HCT116 (cell line): ENCODE results near the gene PFN3. TPM values are rescaled to one million over a fixed set of nuclear protein-coding genes. Genes with fewer than 3 reads are reported as not detected.

Experiments used
- ATAC-seq: fragments of 200-7000 bp; cut with Tn5 transposase; 2 replicates; pipeline ENCODE4 v1.9.1; 2020; ENCODE audit warnings: mild to moderate bottlenecking, moderate library complexity
- BruUV-seq: library from RNA; stranded (reverse); fragments of 400-500 nt; replicated peaks from 2 replicates; lab custom pipeline; 2021; lab: Mats Ljungman, UMichigan
- CTCF ChIA-PET: fragments of 300-600 bp; sonication (Branson Sonifier 250); formaldehyde crosslinking; loops from one replicate; lab custom pipeline; 2021; ENCODE audit warnings: antibody characterized with exemption; lab: Charles Lee
- POLR2A ChIA-PET: fragments of 300-600, 350-600 bp; sonication (Branson Sonifier 250); formaldehyde crosslinking; loops from one replicate; lab custom pipeline; 2021; ENCODE audit warnings: antibody characterized with exemption; lab: Charles Lee
- RAD21 ChIA-PET, 2 experiments: fragments of 300-600 bp; sonication (Branson Sonifier 250); formaldehyde crosslinking; loops; one replicate each; lab custom pipeline; 2023; ENCODE audit warnings: low total read pairs in 2 of 2; ENCODE audit not compliant: uncharacterized antibody in 2 of 2, unreplicated experiment in 2 of 2, low non-redundant PET in 1 of 2; lab: Charles Lee
- DNase-seq: peaks from one replicate; pipeline ENCODE4 v3.0.0-alpha.2; 2010; ENCODE audit warnings: low read depth, low spot score
- H2AFZ ChIP-seq: fragments of 200-600 bp; shearing (Covaris generic), sonication (generic); 2 replicates; pipeline ENCODE4 v1.6.1; 2017; ENCODE audit warnings: low read depth, mixed run types, mixed read lengths, antibody characterized with exemption, low read length; ENCODE audit not compliant: poor library complexity, severe bottlenecking
- H3K27ac ChIP-seq: 2 replicates; pipeline ENCODE4 v1.5.1; 2012; ENCODE audit warnings: low read depth, low read length
- H3K27me3 ChIP-seq: fragments of 200-600 bp; sonication (generic); 2 replicates; pipeline ENCODE4 v1.6.1; 2016; ENCODE audit warnings: mixed run types, low read length, mixed read lengths; ENCODE audit not compliant: insufficient read depth
- H3K36me3 ChIP-seq, 2 experiments: fragments of 200-500 bp in 1 of 2; fragments of 200-600 bp in 1 of 2; sonication (Bioruptor generic) in 1 of 2; sonication (generic) in 1 of 2; 2 replicates each; pipeline versions ENCODE4 v1.5.1 to v1.6.1; 2014 to 2016; ENCODE audit warnings: low read length in 2 of 2, inconsistent platforms in 1 of 2, mixed read lengths in 1 of 2, mixed run types in 1 of 2; ENCODE audit not compliant: insufficient read depth in 2 of 2, control insufficient read depth in 1 of 2
- H3K4me1 ChIP-seq, 2 experiments: fragments of 200-600 bp in 1 of 2; sonication (generic) in 1 of 2; 2 replicates each; pipeline versions ENCODE4 v1.5.1 to v1.6.1; 2012 to 2017; ENCODE audit warnings: low read length in 2 of 2, inconsistent platforms in 1 of 2, mild to moderate bottlenecking in 1 of 2, mixed read lengths in 1 of 2, mixed run types in 1 of 2, moderate library complexity in 1 of 2; ENCODE audit not compliant: insufficient read depth in 2 of 2, control insufficient read depth in 1 of 2
- H3K4me2 ChIP-seq: fragments of 200-600 bp; sonication (generic); 2 replicates; pipeline ENCODE4 v1.6.1; 2017; ENCODE audit warnings: mixed run types, low read length, mixed read lengths
- H3K4me3 ChIP-seq, 2 experiments: fragments of 200-600 bp in 1 of 2; sonication (generic) in 1 of 2; replicated peaks in 1 of 2; 2 replicates each; pipeline ENCODE4 v1.5.1; 2011 to 2016; ENCODE audit warnings: low read length in 2 of 2, control low read depth in 1 of 2, low read depth in 1 of 2, mild to moderate bottlenecking in 1 of 2, mixed read lengths in 1 of 2, mixed run types in 1 of 2
- H3K79me2 ChIP-seq: fragments of 200-600 bp; sonication (generic); 2 replicates; pipeline ENCODE4 v1.6.1; 2017; ENCODE audit warnings: mild to moderate bottlenecking, mixed run types, low read length, moderate library complexity, mixed read lengths; ENCODE audit not compliant: insufficient read depth
- H3K9ac ChIP-seq: fragments of 200-600 bp; sonication (generic); 2 replicates; pipeline ENCODE4 v1.6.1; 2016; ENCODE audit warnings: low read length, mixed read lengths
- H3K9me2 ChIP-seq: fragments of 200-600 bp; sonication (generic), shearing (Covaris generic); 2 replicates; pipeline ENCODE4 v1.6.1; 2017; ENCODE audit warnings: mixed run types, mild to moderate bottlenecking, moderate library complexity; ENCODE audit not compliant: insufficient read depth
- H3K9me3 ChIP-seq, 2 experiments: fragments of 200-500 bp in 1 of 2; fragments of 200-600 bp in 1 of 2; sonication (Bioruptor generic) in 1 of 2; sonication (generic) in 1 of 2; 2 replicates each; pipeline ENCODE4 v1.6.1; 2014 to 2017; ENCODE audit warnings: low read length in 2 of 2, mixed read lengths in 2 of 2, inconsistent platforms in 1 of 2, low read depth in 1 of 2, mild to moderate bottlenecking in 1 of 2, mixed run types in 1 of 2, moderate library complexity in 1 of 2; ENCODE audit not compliant: control insufficient read depth in 1 of 2, insufficient read depth in 1 of 2
- H4K20me1 ChIP-seq: fragments of 200-600 bp; sonication (generic), shearing (Covaris generic); 2 replicates; pipeline ENCODE4 v1.6.1; 2017; ENCODE audit warnings: mixed run types, mild to moderate bottlenecking, moderate library complexity; ENCODE audit not compliant: insufficient read depth
- CBX3 ChIP-seq: IDR thresholded peaks from 2 replicates; pipeline ENCODE4 v1.6.1; 2012; ENCODE audit warnings: low read depth
- CTCF ChIP-seq, 3 experiments: fragments of 200-600 bp in 1 of 3; sonication (generic) in 1 of 3; IDR thresholded peaks in 2 of 3; conservative IDR thresholded peaks in 1 of 3; 2 replicates each; pipeline ENCODE4 v1.5.1; 2012 to 2017; ENCODE audit warnings: low read depth in 2 of 3, low read length in 2 of 3, antibody characterized with exemption in 1 of 3, borderline replicate concordance in 1 of 3, control low read depth in 1 of 3, mild to moderate bottlenecking in 1 of 3, mixed read lengths in 1 of 3, mixed run types in 1 of 3, moderate library complexity in 1 of 3; ENCODE audit not compliant: insufficient read depth in 1 of 3
- EGR1 ChIP-seq: IDR thresholded peaks from 2 replicates; pipeline ENCODE4 v1.6.1; 2012; ENCODE audit warnings: low read depth
- ELF1 ChIP-seq: IDR thresholded peaks from 2 replicates; pipeline ENCODE4 v1.6.1; 2012; ENCODE audit warnings: low read depth, borderline replicate concordance
- EZH2 ChIP-seq: fragments of 200-600 bp; sonication (generic); IDR thresholded peaks from 2 replicates; pipeline ENCODE4 v1.6.1; 2017; ENCODE audit warnings: antibody characterized with exemption, mixed run types
- EZH2phosphoT487 ChIP-seq: fragments of 200-600 bp; IDR thresholded peaks from 2 replicates; pipeline ENCODE4 v1.6.1; 2018; ENCODE audit warnings: antibody characterized with exemption, borderline replicate concordance
- JUND ChIP-seq: IDR thresholded peaks from 2 replicates; pipeline ENCODE4 v1.6.1; 2012
- RAD21 ChIP-seq: IDR thresholded peaks from 2 replicates; pipeline ENCODE4 v1.6.1; 2012; ENCODE audit warnings: low read depth, mild to moderate bottlenecking
- SIN3A ChIP-seq: IDR thresholded peaks from 2 replicates; pipeline ENCODE4 v1.6.1; 2012; ENCODE audit warnings: low read depth
- SRF ChIP-seq: IDR thresholded peaks from 2 replicates; pipeline ENCODE4 v1.6.1; 2012; ENCODE audit warnings: low read depth
- TCF7L2 ChIP-seq: IDR thresholded peaks from 2 replicates; pipeline ENCODE4 v1.7.0; 2011; ENCODE audit warnings: borderline replicate concordance, inconsistent platforms; ENCODE audit not compliant: insufficient read depth, insufficient read length; ENCODE audit errors: extremely low read depth
- ZFX ChIP-seq: fragments of 450-650 bp; IDR thresholded peaks from 2 replicates; pipeline ENCODE4 v1.6.1; 2017
- ZNF274 ChIP-seq: fragments of 200-500 bp; sonication (Bioruptor generic); IDR thresholded peaks from 2 replicates; pipeline ENCODE4 v1.6.1; 2014; ENCODE audit warnings: mild to moderate bottlenecking, low read depth, low read length, inconsistent platforms
- intact Hi-C: fragments of 100-400 bp; cut with micrococcal nuclease; formaldehyde crosslinking; loops from 2 replicates; pipeline ENCODE4 v1.10.0; 2022
- total RNA-seq: library from RNA; stranded (reverse); gene quantifications from one replicate; pipeline ENCODE4 v1.2.1, GENCODE V29; 2021; ENCODE audit not compliant: unreplicated experiment
- TF ChIP-seq, protein P1 (sequence below): IDR thresholded peaks from 2 replicates; pipeline ENCODE4 v1.6.1; 2011; ENCODE audit warnings: mild to moderate bottlenecking, low read length, moderate library complexity; ENCODE audit not compliant: insufficient replicate concordance; ENCODE audit errors: extremely low read depth
- TF ChIP-seq, protein P2 (sequence below): IDR thresholded peaks from 2 replicates; pipeline ENCODE4 v1.6.1; 2012

The PFN3 gene
- total RNA-seq, 1 experiment from 2014 or later = not detected

DNA sequence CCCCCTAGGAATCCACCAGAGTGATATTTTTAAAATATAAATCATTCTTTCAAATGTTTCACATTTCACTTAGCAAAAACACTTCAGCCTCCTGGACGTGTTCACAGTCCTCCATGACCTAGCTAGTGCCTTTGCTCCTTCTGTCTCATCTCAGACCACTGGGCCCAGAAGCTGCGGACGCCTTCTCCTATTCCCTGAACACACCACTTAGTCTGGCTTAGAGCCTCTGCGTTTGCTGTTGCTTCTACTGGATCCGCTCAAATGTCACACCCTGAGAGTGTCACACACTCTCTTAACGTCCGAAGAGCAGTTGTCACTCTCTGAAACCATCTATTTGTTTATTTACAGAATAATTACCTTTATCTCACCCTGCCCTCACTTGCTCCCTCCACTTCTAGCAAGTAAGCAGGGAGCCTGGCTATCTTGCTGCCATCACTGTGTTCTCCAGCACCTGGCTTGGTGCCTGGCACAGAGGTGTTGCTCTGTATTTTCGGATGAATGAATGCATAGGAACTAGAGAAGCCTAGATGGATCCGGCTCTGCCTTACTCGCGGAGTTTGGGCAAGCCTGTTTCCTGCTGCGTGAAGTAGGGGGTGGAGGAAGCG lies 24.8 kb upstream of the PFN3 start:
- ATAC-seq (no peak), DNase-seq (no peak)
- intact Hi-C loops = no loop called here
- TF ChIP-seq, protein P1, sequence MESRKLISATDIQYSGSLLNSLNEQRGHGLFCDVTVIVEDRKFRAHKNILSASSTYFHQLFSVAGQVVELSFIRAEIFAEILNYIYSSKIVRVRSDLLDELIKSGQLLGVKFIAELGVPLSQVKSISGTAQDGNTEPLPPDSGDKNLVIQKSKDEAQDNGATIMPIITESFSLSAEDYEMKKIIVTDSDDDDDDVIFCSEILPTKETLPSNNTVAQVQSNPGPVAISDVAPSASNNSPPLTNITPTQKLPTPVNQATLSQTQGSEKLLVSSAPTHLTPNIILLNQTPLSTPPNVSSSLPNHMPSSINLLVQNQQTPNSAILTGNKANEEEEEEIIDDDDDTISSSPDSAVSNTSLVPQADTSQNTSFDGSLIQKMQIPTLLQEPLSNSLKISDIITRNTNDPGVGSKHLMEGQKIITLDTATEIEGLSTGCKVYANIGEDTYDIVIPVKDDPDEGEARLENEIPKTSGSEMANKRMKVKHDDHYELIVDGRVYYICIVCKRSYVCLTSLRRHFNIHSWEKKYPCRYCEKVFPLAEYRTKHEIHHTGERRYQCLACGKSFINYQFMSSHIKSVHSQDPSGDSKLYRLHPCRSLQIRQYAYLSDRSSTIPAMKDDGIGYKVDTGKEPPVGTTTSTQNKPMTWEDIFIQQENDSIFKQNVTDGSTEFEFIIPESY = no peak
- TF ChIP-seq EZH2phosphoT487 (no peak), EGR1 (no peak), EZH2 (no peak), JUND (no peak), RAD21 (no peak), CBX3 (no peak), SIN3A (no peak), ZNF274 (no peak), ELF1 (no peak), ZFX (no peak), SRF (no peak), CTCF (IDR thresholded peaks at IDR 0.05 in 2 of 3, conservative IDR thresholded peaks at IDR 0.05 in 1 of 3; ENCODE audit: borderline replicate concordance in 1 of 3, insufficient read depth in 1 of 3, low read depth in 2 of 3, low read length in 2 of 3) (no peak), TCF7L2 (no peak)
- TF ChIP-seq, protein P2, sequence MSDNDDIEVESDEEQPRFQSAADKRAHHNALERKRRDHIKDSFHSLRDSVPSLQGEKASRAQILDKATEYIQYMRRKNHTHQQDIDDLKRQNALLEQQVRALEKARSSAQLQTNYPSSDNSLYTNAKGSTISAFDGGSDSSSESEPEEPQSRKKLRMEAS = no peak
- POLR2A ChIA-PET = interaction anchor here (1.1 kb wide), 1 partner anchor 72 kb away, joined by 4 read pairs; the partner anchor contains the start of gene PDLIM7
- H3K9me3 ChIP-seq = no peaks in the 10 kb centered on the region
- H3K9me2 ChIP-seq = no peaks in the 10 kb centered on the region
- H3K27ac ChIP-seq = peak overlapping the region; percentile 63
- peaks cover 15 to 28% of the 10 kb centered on the region in 2 experiments for H3K4me1 ChIP-seq
- no peak overlapping the region for H2AFZ ChIP-seq
- H3K27me3 ChIP-seq = no peaks in the 10 kb centered on the region
- H3K79me2 ChIP-seq = peaks cover 35% of the 10 kb centered on the region
- H3K9ac ChIP-seq = peak overlapping the region; percentile 70
- CTCF ChIA-PET = interaction anchor here (1.9 to 2.3 kb wide), 4 partner anchors 29 to 116 kb away, joined by 6 to 11 read pairs (median 9); no protein-coding TSS in a partner anchor
- no peaks in the 10 kb centered on the region for H4K20me1 ChIP-seq
- no peaks in the 10 kb centered on the region; a peak in 1 of 4 replicates for H3K36me3 ChIP-seq
- H3K4me3 ChIP-seq = peak overlapping the region; percentile 45 to 62
- no TSS peak for BruUV-seq
- RAD21 ChIA-PET = interaction anchor here in 1 of 2 experiments (1.2 kb wide), 1 partner anchor 55 kb away, joined by 3 read pairs; no protein-coding TSS in a partner anchor
- H3K4me2 ChIP-seq = peak overlapping the region; percentile 89
